Skin epidermis (tissue), 12 donors: ENCODE measurements around the gene TNFSF18.

ENCODE experiments used
- H3K27ac ChIP-seq, 21 experiments: fragments of 200-600 bp; sonication (generic) in 11 of 21; one replicate each; pipeline ENCODE4 v1.5.0; 2020; ENCODE audit warnings: mild to moderate bottlenecking in 3 of 21, inconsistent platforms in 2 of 21, moderate library complexity in 2 of 21
- H3K4me3 ChIP-seq, 7 experiments: fragments of 200-600 bp; sonication (generic) in 2 of 7; one replicate each; pipeline ENCODE4 v1.5.0; 2020; ENCODE audit warnings: inconsistent platforms in 2 of 7, mild to moderate bottlenecking in 2 of 7, moderate library complexity in 1 of 7

The TNFSF18 gene

GRCh38 chr1:173043253-173043652 is 7.5 kb downstream of the TNFSF18 start:
- Histone ChIP-seq H3K27ac (no peak overlapping the region), H3K4me3 (no peak overlapping the region)

- H3K4me3 ChIP-seq = no peak overlapping the region
- H3K27ac ChIP-seq = no peak overlapping the region
Observed at GRCh38 chr1:173042806-173043205, 7.9 kb downstream of the TNFSF18 start.

DNA sequence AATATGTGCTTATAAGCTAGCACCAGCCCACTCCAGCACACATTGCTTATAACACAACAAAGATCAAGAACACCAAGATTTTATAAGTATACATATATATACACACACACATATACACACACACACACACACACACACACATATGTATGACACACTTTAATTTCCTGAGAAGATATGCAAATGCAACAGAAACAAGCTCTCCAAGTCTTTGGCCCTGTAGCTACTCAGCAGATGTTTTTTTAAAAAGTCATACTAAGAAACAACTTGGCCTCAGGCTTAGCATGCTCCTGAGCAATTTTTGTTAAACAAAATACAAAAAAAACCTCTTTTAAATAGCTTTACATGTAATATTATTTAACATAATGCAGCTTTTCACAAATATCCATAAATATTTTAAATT is 11.1 kb downstream of the TNFSF18 start:
- no peak overlapping the region for H3K27ac ChIP-seq
- H3K4me3 ChIP-seq = no peak overlapping the region

GRCh38 chr1:173038875-173039554 is 11.7 kb downstream of the TNFSF18 start:
- H3K27ac ChIP-seq = no peak overlapping the region
- no peak overlapping the region for H3K4me3 ChIP-seq

DNA sequence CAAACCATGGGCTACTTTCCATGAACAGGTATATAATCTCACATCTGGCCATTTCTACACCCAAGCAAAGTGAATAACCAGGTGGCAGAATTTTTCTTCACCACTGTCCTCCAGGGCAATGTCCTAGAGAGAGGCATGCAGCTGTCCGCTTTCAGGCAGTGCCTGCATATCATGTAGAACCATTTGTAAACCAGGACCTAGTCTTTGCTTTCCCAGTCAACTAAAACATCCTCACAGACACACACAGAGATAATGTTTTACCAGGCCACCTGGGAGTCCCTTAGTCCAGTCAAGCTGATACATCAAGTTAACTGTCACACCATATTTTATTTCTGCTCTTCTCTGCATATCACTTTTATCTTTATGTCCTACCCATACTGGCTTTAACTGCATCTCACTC is 26.2 kb downstream of the TNFSF18 start:
- Histone ChIP-seq H3K4me3 (no peak overlapping the region), H3K27ac (no peak overlapping the region)

DNA sequence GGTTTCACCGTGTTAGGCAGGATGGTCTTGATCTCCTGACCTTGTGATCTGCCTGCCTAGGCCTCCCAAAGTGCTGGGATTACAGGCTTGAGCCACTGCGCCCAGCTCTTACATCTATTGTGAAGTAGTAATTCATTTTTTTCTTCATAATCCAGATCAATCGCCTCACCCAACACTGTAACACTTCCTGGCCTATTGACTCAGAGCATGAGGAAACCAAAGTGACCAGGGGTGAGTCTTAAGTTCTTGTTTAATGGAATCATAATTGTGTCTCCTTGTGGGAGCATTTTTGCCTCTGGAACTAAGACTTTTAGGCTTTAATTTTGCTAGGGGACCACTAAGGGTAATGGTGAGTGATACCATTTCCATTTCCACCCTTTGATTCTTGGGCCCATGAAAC is 27.4 kb downstream of the TNFSF18 start:
- Histone ChIP-seq H3K4me3 (no peak overlapping the region), H3K27ac (no peak overlapping the region)

- no peak overlapping the region for H3K4me3 ChIP-seq
- peak overlapping the region in 3 of 21 experiments; percentile 2 to 55 (median 18) for H3K27ac ChIP-seq
Observed at GRCh38 chr1:173020138-173020750, 30.5 kb downstream of the TNFSF18 start.

DNA sequence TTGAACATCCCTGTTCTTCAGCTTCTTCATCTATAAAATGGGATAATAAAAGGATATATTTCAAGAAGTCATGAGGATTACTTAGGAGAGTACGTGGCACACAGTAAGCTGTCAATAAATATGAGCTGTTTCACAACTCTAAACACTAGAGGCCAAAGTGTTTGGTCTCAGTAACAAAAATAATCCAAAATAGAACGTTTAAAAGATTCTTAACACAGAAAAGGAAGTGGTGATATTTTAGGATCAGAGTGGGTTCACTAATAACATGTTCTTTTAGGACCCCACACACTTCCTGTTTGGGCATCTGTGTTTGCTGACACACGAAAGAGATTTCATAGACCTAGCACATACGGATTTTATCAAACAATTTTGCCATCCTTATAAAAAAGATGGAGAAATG is 32.9 kb downstream of the TNFSF18 start:
- H3K27ac ChIP-seq = no peak overlapping the region
- no peak overlapping the region for H3K4me3 ChIP-seq

- Histone ChIP-seq H3K4me3 (no peak overlapping the region), H3K27ac (no peak overlapping the region)
Observed at GRCh38 chr1:173016419-173016818, 34.3 kb downstream of the TNFSF18 start.

DNA sequence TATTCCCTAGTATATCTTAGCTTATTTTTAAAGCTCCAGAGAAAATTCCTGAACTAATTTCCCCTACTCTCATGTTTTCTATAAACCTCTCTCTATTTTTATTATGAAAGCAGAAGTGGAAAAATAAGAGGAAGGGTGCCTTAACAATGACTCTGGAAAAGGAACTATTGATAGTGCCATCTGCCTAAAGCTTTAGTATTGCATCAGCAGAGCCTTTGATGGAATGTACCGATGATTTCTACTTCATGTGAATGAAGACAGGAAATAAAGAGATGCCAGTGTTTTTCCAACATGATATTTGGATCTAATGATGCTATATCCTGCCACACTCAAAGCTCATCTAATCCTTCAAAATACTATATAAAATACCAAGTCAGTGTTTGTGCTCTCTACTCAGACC is 35.1 kb downstream of the TNFSF18 start:
- no peak overlapping the region for H3K27ac ChIP-seq
- H3K4me3 ChIP-seq = no peak overlapping the region

DNA sequence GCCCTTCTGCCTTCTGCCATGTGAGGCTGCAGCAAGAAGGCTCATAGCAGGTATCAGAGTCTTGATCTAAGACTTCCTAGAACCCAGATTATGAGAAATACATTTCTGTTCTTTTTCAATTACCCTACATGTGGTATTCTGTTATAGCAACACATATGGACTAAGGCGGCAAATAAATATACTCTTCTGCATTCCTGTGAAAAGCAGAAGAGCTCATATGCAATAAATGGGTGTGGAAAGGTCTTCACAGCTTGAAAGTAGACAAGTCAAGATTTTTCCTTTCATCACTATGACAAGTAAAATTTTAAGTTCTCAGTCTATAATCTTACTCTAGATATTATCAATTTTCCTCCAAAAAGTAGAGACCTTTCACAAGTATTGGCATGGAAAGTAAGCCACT is 36.6 kb downstream of the TNFSF18 start:
- H3K4me3 ChIP-seq = no peak overlapping the region
- no peak overlapping the region for H3K27ac ChIP-seq

DNA sequence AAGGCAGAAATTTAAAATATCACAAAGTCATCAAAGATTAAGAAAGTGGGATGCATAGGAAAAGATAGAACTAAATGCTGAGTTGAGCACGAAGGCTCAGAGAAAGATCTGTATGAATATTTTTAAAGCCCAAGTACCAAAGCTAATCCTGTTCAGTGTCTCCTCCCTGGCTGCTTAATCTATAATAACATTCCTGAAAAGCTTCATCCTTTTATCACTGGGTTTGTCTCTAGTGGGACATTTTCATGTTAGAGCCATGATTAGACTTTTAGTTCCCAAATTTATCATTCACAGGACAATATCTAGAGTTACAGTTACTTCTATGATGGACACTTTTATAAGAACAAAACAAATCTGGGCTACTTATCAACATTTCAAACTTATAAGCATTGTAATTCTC is 38.6 kb downstream of the TNFSF18 start:
- Histone ChIP-seq H3K4me3 (no peak overlapping the region), H3K27ac (no peak overlapping the region)

- H3K27ac ChIP-seq = no peak overlapping the region
- H3K4me3 ChIP-seq = no peak overlapping the region
Observed at GRCh38 chr1:173009597-173009996, 41.1 kb downstream of the TNFSF18 start.

GRCh38 chr1:173005196-173005864 is 45.4 kb downstream of the TNFSF18 start:
- Histone ChIP-seq H3K27ac (no peak overlapping the region), H3K4me3 (no peak overlapping the region)

DNA sequence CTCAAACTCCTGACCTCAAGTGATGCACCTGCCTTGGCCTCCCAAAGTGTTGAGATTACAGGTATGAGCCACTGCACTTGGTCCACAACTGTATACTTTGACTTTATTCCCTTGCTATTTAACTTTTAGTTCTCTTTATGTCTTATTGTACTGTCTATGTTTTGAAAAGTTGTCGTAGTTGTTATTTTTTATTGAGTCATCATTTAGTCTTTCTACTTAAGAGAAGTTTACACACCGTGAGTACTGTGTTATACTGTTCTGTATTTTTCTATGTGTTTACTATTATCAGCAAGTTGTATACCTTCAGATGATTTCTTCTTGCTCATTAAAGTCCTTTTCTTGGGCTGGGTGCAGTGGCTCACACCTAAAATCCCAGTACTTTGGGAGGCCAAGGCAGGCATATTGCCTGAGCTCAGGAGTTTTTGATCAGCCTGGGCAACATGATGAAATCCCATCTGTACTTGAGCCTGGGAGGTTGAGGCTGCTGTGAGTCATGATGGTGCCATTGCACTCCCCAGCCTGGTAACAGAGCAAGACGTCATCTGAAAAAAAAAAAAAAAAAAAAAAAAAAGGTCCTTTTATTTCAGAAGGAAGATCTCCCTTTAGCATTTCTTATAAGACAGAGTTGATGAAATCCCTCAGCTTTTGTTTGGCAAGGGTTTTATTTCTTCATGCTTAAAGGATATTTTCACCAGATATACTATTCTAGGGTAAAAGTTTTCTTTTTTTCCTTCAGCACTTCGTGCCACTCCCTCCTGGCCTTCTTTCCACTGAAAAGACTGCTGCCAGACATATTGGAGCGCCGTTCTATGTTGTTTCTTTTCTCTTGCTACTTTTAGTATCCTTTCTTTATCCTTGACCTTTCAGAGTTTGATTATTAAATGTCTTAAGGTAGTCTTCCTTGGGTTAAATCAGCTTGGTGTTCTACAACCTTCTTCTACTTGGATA is 47.6 kb downstream of the TNFSF18 start:
- Histone ChIP-seq H3K4me3 (no peak overlapping the region), H3K27ac (peak overlapping the region in 1 of 21 experiments; percentile 6)

DNA sequence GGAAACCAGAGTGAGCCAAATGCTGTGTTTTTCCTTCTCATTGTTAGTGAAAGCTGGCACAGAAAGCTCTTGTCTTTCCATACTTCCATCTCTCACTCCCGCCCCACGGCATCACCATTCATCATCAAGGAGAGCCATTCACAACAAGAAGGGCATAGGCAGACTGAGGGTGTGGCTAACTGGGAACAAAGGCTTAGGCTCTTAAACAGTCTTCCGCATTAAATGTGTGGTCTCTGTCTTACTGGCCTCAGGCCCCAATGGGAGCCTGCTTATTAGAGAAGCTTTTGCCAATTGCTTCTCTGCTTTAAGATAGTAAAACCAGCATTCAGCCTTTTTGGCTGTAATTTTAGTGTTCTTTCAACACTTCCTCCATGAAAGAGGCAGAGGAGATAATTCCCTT is 51.4 kb downstream of the TNFSF18 start:
- Histone ChIP-seq H3K4me3 (no peak overlapping the region), H3K27ac (peak overlapping the region in 1 of 21 experiments; percentile 42)

DNA sequence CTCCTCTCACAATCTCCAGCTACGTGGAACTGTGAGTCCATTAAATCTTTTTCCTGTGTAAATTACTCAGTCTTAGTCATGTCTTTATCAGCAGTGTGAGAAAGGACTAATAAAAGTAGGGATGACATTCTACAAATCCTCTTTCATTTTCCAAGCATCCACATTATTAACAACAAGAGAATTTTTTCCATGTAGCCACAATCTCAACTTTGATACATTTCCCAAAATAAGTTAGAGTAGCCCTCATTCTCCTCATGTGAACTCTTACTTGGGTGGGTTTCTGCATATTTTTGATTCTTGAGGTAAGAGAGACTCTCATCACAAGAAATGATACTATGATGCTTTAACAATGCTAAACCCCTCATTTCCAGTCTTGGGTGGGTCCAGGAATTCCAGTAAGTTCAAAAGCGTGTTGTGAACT is 52.8 kb downstream of the TNFSF18 start:
- Histone ChIP-seq H3K4me3 (no peak overlapping the region), H3K27ac (no peak overlapping the region)

DNA sequence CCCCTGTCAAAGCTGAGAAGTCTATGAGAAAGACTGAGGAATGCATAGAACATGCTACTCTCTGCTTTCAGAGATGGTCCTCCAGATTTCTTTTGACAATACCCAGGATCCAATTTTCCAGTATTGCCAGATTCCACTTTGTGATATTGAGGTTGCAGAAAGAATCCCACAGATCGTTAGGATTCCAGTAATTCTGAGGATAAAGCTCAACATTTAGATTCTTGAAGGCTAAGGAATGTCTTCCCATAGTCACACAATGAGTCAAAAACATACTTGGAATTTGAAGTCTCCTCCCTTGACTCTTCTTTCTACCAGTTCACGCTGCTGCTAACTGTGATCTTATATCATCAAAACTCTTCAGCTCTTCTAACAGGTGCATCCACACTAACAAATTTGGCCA is 57.1 kb downstream of the TNFSF18 start:
- Histone ChIP-seq H3K27ac (no peak overlapping the region), H3K4me3 (no peak overlapping the region)

DNA sequence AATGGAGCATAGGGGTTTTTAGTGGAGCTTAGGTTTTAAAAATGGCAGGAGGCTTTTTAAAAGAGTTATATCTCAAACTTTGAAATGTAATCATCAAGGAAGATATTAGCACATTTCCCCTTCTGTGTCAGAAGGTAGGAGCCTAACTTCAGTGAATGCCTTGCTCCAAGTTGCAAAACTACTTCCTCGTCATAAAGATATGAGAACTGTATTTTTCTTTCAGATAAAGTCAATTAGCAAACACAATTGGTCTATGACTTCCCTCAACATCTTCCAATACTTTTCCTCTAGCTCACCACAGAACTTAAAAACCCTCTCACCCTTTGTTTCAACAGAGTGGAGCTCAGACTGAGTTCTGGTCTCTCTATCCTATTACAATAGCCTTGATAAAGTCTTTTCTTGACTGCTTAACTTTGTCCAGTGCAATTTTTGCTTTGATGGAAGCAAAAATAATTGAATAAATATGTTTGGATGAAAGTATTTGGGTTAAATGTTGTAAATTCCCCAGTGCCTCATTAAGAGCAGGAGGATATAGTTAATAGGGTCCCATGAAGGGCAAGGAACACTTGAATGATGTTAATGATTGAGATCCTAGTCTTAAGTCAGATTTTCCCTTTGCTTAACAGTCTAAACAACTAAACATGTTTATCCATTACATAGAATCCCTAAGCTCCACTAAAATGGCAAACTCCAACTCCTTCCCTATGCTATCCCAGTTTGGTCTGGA is 58.9 kb downstream of the TNFSF18 start:
- H3K27ac ChIP-seq = peak overlapping the region in 1 of 21 experiments; percentile 11
- H3K4me3 ChIP-seq = no peak overlapping the region
